B cell (primary cell): ENCODE data around the gene EXT2. TPM values are rescaled to one million over a fixed set of nuclear protein-coding genes. Genes with fewer than 3 reads are reported as not detected.
A peak's percentile ranks its signal among the peaks of the same experiment; 100 is the strongest.

ENCODE experiments used
- ATAC-seq: fragments of 200-7000 bp; cut with Tn5 transposase; one replicate; pipeline ENCODE4 v1.10.0; 2021; ENCODE audit warnings: low read depth, mild to moderate bottlenecking, moderate number of reproducible peaks, moderate library complexity
- CTCF ChIA-PET: fragments of 350-600 bp; sonication (Branson Sonifier 250); formaldehyde crosslinking; loops from one replicate; lab custom pipeline; 2021; ENCODE audit warnings: antibody characterized with exemption, inconsistent platforms; lab: Charles Lee
- POLR2A ChIA-PET: fragments of 350-600 bp; sonication (Branson Sonifier 250); formaldehyde crosslinking; loops from one replicate; lab custom pipeline; 2021; ENCODE audit warnings: antibody characterized with exemption; lab: Charles Lee
- DNase-seq: peaks from one replicate; pipeline ENCODE4 v3.0.0; 2013
- H2AFZ ChIP-seq: 2 replicates; pipeline ENCODE4 v1.6.1; 2012; ENCODE audit warnings: mild to moderate bottlenecking, low read depth, low read length; ENCODE audit not compliant: insufficient read depth, poor library complexity, severe bottlenecking
- H3K27ac ChIP-seq, 2 donors: 1 replicate in 1 of 2; 2 replicates in 1 of 2; pipeline ENCODE4 v1.5.1; 2012 to 2013; ENCODE audit warnings: low read length in 2 of 2, mild to moderate bottlenecking in 2 of 2, moderate library complexity in 1 of 2
- H3K27me3 ChIP-seq, 4 experiments: fragments of 200-600 bp in 1 of 4; sonication (generic) in 1 of 4; replicated peaks in 1 of 4; 1 replicate in 2 of 4; 2 replicates in 2 of 4; pipeline versions ENCODE4 v1.6.1 to v1.7.0; 2013 to 2016; ENCODE audit warnings: low read length in 3 of 4, mild to moderate bottlenecking in 2 of 4, mixed read lengths in 1 of 4, moderate library complexity in 1 of 4; ENCODE audit not compliant: insufficient read depth in 4 of 4, control insufficient read depth in 3 of 4; ENCODE audit errors: control extremely low read depth in 1 of 4
- H3K36me3 ChIP-seq, 2 experiments: replicated peaks in 1 of 2; 1 replicate in 1 of 2; 2 replicates in 1 of 2; pipeline versions ENCODE4 v1.6.1 to v1.7.1; 2013; ENCODE audit warnings: low read length in 1 of 2; ENCODE audit not compliant: insufficient read depth in 2 of 2, control insufficient read depth in 1 of 2; ENCODE audit errors: control extremely low read depth in 1 of 2, extremely low read depth in 1 of 2
- H3K4me1 ChIP-seq, 2 donors: fragments of 200-600 bp in 1 of 2; sonication (generic) in 1 of 2; 1 replicate in 1 of 2; 2 replicates in 1 of 2; pipeline versions ENCODE4 v1.5.1 to v1.6.1; 2013 to 2017; ENCODE audit warnings: low read length in 2 of 2; ENCODE audit not compliant: control insufficient read depth in 2 of 2, insufficient read depth in 2 of 2
- H3K4me2 ChIP-seq: replicated peaks from 2 replicates; pipeline ENCODE3; 2012; ENCODE audit warnings: mild to moderate bottlenecking, low read depth, low read length; ENCODE audit not compliant: poor library complexity, severe bottlenecking
- H3K4me3 ChIP-seq, 5 experiments: fragments of 200-600 bp in 1 of 5; sonication (generic) in 1 of 5; 1 replicate in 3 of 5; 2 replicates in 2 of 5; pipeline versions ENCODE4 v1.5.1 to v1.7.0; 2011 to 2016; ENCODE audit warnings: low read length in 4 of 5, mild to moderate bottlenecking in 4 of 5, low read depth in 2 of 5, control low read depth in 1 of 5, moderate library complexity in 1 of 5; ENCODE audit not compliant: insufficient read depth in 1 of 5; ENCODE audit errors: control extremely low read depth in 1 of 5, extremely low read depth in 1 of 5
- H3K79me2 ChIP-seq: fragments of 200-600 bp; sonication (generic); one replicate; pipeline ENCODE4 v1.6.0; 2016; ENCODE audit warnings: low read length; ENCODE audit not compliant: control insufficient read depth, insufficient read depth
- H3K9ac ChIP-seq: fragments of 200-600 bp; sonication (generic); 2 replicates; pipeline ENCODE4 v1.6.1; 2017; ENCODE audit warnings: mild to moderate bottlenecking, low read length, moderate library complexity
- H3K9me3 ChIP-seq, 3 donors: one replicate each; pipeline versions ENCODE4 v1.6.1 to v1.7.1; 2013; ENCODE audit warnings: low read length in 2 of 3; ENCODE audit not compliant: control insufficient read depth in 2 of 3, insufficient read depth in 1 of 3; ENCODE audit errors: control extremely low read depth in 1 of 3
- H4K20me1 ChIP-seq: 2 replicates; pipeline ENCODE4 v1.6.0; 2012; ENCODE audit warnings: mild to moderate bottlenecking, low read length; ENCODE audit not compliant: insufficient read depth, control insufficient read depth, poor library complexity, severe bottlenecking
- H3K27ac Mint-ChIP-seq: one replicate; pipeline ENCODE4 v1.8.0; 2021; ENCODE audit warnings: mixed read lengths
- H3K27me3 Mint-ChIP-seq: one replicate; pipeline ENCODE4 v1.8.0; 2021; ENCODE audit warnings: mixed read lengths
- H3K4me1 Mint-ChIP-seq: one replicate; pipeline ENCODE4 v1.8.0; 2021; ENCODE audit warnings: mixed read lengths
- H3K4me3 Mint-ChIP-seq: one replicate; pipeline ENCODE4 v1.8.0; 2021; ENCODE audit warnings: mixed read lengths
- H3K9me3 Mint-ChIP-seq: one replicate; pipeline ENCODE4 v1.8.0; 2022; ENCODE audit warnings: mixed read lengths; ENCODE audit not compliant: insufficient read depth
- EZH2 ChIP-seq: IDR thresholded peaks from 2 replicates; pipeline ENCODE4 v1.6.1; 2012; ENCODE audit warnings: borderline replicate concordance, low read depth, mild to moderate bottlenecking, moderate library complexity, low read length; ENCODE audit not compliant: insufficient read depth, poor library complexity, severe bottlenecking
- WGBS: methylation state at CpG from one replicate; pipeline ENCODE4 v1.1.5; 2013; ENCODE audit warnings: missing lambda C conversion rate; ENCODE audit not compliant: insufficient coverage; 5-methylcytosine and 5-hydroxymethylcytosine counted together
- intact Hi-C: fragments of 100-400 bp; cut with micrococcal nuclease; formaldehyde crosslinking; loops from one replicate; pipeline ENCODE4 v1.10.0; 2022
- polyA minus RNA-seq: library from RNA; depleted of rRNA, polyadenylated mRNA; stranded (reverse); fragments of >200 nt; gene quantifications from 2 replicates; pipeline ENCODE4 v1.2.3, GENCODE V29; 2012
- polyA plus RNA-seq: library from polyadenylated mRNA; depleted of rRNA; stranded (reverse); fragments of >200 nt; gene quantifications from 2 replicates; pipeline ENCODE4 v1.2.3, GENCODE V29; 2012
- total RNA-seq, 2 donors: library from RNA; stranded (reverse); fragments of 120-200 nt in 1 of 2; gene quantifications; 1 replicate in 1 of 2; 2 replicates in 1 of 2; pipeline versions ENCODE4 v1.2.3 to v1.2.4, GENCODE V29; 2013 to 2022
- TF ChIP-seq, protein P1 (sequence below): fragments of 200-600 bp; IDR thresholded peaks from one replicate; pipeline ENCODE4 v1.8.0; 2022; ENCODE audit warnings: antibody characterized with exemption, mild to moderate bottlenecking

Gene EXT2
- 27.7 and 27.8 TPM in 2 replicates for total RNA-seq
- total RNA-seq (2013), result 24.1 TPM
- polyA plus RNA-seq, result 9.1 and 11.0 TPM in 2 replicates
- polyA minus RNA-seq, result 28.0 and 29.8 TPM in 2 replicates

DNA sequence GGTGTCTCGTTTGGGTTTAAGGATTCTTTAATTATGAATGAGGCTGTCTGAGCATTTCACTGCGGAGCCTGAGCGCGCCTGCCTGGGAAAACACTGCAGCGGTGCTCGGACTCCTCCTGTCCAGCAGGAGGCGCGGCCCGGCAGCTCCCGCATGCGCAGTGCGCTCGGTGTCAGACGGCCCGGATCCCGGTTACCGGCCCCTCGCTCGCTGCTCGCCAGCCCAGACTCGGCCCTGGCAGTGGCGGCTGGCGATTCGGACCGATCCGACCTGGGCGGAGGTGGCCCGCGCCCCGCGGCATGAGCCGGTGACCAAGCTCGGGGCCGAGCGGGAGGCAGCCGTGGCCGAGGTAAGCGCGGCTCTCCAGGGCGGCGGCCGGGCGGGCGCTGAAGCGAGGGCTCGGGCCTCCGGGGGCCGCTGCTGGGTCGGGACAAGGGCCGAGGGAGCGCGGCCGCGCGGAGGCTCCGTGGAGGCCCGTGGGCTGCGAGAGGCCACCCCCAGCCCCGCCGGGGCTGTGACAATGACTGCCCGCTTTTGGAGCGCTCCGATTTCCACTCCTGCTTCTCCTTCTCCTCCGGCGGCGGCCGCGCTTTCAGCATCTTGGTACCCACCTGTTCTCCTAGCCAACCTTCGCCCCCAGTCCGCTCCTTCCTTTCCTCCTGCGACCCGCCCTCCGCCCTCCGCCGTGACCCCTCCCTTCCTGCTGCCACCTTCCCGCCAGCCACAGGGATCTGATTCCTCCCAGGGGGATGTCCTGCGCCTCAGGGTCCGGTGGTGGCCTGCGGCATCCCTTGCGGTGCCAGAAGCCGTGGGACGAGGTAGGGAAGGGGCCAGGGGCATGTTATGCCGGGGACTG, at the start of gene EXT2:
Gene EXT2 (plus strand): TSS at position 173 of the 854 bp plus-strand sequence. CDS start 12,035 bp downstream, outside the sequence.
- ChIA-PET POLR2A (no interaction called here), CTCF (interaction anchor here (0.6 to 5.3 kb wide), 14 partner anchors 9 to 551 kb away, joined by 3 to 61 read pairs (median 6); partner anchors contain the start of gene ACCS)
- Histone ChIP-seq H3K4me1 (peaks cover 15 to 18% of the 10 kb centered on the region in 2 donors), H3K9me3 (no peaks in the 10 kb centered on the region), H3K79me2 (peaks cover 34% of the 10 kb centered on the region), H3K27ac (peak within 1 kb of the TSS in 1 of 2 donors; percentile 76), H3K36me3 (no peaks in the 10 kb centered on the region), H3K4me2 (peak within 1 kb of the TSS; percentile 99), H3K4me3 (peak within 1 kb of the TSS in 4 of 5 experiments; percentile 54 to 84 (median 72)), H3K27me3 (no peaks in the 10 kb centered on the region), H3K9ac (peak within 1 kb of the TSS; percentile 86), H4K20me1 (peaks cover 20% of the 10 kb centered on the region), H2AFZ (peak within 1 kb of the TSS; percentile 88)
- DNase-seq (peak; percentile 91), ATAC-seq (peak; percentile 94)
- intact Hi-C loops, result loop anchor here (1.0 to 10.0 kb wide), 5 partner anchors 9 to 1249 kb away; partner anchors contain the start of genes API5 and TTC17
- H3K4me1 Mint-ChIP-seq, result peaks cover 30% of the 10 kb centered on the region
- TF ChIP-seq EZH2, result no peak
- TF ChIP-seq, protein P1, sequence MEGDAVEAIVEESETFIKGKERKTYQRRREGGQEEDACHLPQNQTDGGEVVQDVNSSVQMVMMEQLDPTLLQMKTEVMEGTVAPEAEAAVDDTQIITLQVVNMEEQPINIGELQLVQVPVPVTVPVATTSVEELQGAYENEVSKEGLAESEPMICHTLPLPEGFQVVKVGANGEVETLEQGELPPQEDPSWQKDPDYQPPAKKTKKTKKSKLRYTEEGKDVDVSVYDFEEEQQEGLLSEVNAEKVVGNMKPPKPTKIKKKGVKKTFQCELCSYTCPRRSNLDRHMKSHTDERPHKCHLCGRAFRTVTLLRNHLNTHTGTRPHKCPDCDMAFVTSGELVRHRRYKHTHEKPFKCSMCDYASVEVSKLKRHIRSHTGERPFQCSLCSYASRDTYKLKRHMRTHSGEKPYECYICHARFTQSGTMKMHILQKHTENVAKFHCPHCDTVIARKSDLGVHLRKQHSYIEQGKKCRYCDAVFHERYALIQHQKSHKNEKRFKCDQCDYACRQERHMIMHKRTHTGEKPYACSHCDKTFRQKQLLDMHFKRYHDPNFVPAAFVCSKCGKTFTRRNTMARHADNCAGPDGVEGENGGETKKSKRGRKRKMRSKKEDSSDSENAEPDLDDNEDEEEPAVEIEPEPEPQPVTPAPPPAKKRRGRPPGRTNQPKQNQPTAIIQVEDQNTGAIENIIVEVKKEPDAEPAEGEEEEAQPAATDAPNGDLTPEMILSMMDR, result peak; percentile 95
- WGBS, result under 1% methylated on average over 80 of the region's 83 CpGs
- no peaks in the 10 kb centered on the region for H3K27me3 Mint-ChIP-seq
- H3K9me3 Mint-ChIP-seq, result no peaks in the 10 kb centered on the region
- H3K27ac Mint-ChIP-seq, result peak within 1 kb of the TSS; percentile 69
- peak within 1 kb of the TSS; percentile 90 for H3K4me3 Mint-ChIP-seq

DNA sequence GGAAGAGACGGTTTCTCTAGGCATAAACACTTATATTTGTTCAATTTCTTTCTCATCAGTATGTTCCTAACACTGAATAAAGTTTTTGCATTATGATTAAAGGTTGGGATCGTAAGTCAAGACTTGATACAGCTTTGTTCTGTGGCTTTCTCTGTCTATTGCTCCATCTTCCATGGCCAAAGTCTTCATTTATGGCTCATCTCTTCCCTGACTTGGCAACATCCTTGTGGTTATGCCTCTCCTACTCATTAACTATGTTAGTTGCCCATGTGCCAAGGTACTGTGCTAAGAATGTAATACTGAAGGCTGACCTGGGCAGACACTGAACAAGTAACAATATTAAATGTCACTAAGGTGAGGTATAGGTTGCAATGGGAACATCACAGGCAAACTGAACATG, 49.3 kb upstream of the EXT2 start:
- CTCF ChIA-PET, result no interaction called here

More for the DNA sequence above, 49.3 kb upstream of the EXT2 start:
- no peaks in the 10 kb centered on the region for H3K4me1 Mint-ChIP-seq
- no peak overlapping the region for H3K4me3 Mint-ChIP-seq
- H3K9me3 ChIP-seq, result peaks cover 0 to 3% (median under 1%) of the 10 kb centered on the region in 3 donors
- no peaks in the 10 kb centered on the region for H3K79me2 ChIP-seq
- TF ChIP-seq EZH2, result no peak
- TF ChIP-seq, protein P1, result no peak
- no peak overlapping the region for H2AFZ ChIP-seq
- no peak overlapping the region for H3K4me2 ChIP-seq
- H4K20me1 ChIP-seq, result no peaks in the 10 kb centered on the region
- H3K9ac ChIP-seq, result no peak overlapping the region
- no peak overlapping the region for H3K4me3 ChIP-seq
- intact Hi-C loops, result no loop called here
- H3K36me3 ChIP-seq, result no peaks in the 10 kb centered on the region
- ATAC-seq (no peak), DNase-seq (no peak)
- no CpG with 5 or more reads among the region's 2 CpGs for WGBS
- peaks cover 14% of the 10 kb centered on the region for H3K27me3 Mint-ChIP-seq
- H3K9me3 Mint-ChIP-seq, result peaks cover 4% of the 10 kb centered on the region
- no peak overlapping the region for H3K27ac ChIP-seq
- no peak overlapping the region for H3K27ac Mint-ChIP-seq
- no peaks in the 10 kb centered on the region for H3K4me1 ChIP-seq
- POLR2A ChIA-PET, result no interaction called here
- peaks cover 0 to 14% (median 0%) of the 10 kb centered on the region in 4 experiments for H3K27me3 ChIP-seq
